Measurements from ENCODE around the gene KRTAP4-16.
"Not testable (repeated sequence)": the region's sequence is repeated elsewhere in the genome, so short reads cannot be mapped to it uniquely, and the experiment has no call there.

KRTAP4-16 gene

GRCh38 chr17:41059276-41060051, 42.5 kb downstream of the KRTAP4-16 start:
- H3K36me3 Mint-ChIP-seq (ENCODE audit: insufficient read depth); ATAC-seq (replicated peaks): not testable (repeated sequence)
- H3K27me3 Mint-ChIP-seq: peaks cover 39 to 58% of the 10 kb centered on the region in 2 donors

GRCh38 chr17:41058741-41059140, 43.3 kb downstream of the KRTAP4-16 start:
- H3K36me3 Mint-ChIP-seq (ENCODE audit: insufficient read depth): no peaks in the 10 kb centered on the region
- no peaks in the 10 kb centered on the region for H3K4me1 Mint-ChIP-seq (ENCODE audit: low read depth in 2 of 2)
- no peak overlapping the region for H3K27ac Mint-ChIP-seq
- DNase-seq (no peak), ATAC-seq (replicated peaks) (no peak)
- H3K4me3 Mint-ChIP-seq: no peak overlapping the region
- H3K27me3 Mint-ChIP-seq: peaks cover 46 to 65% of the 10 kb centered on the region in 2 donors
- H3K9me3 Mint-ChIP-seq: peaks cover 0 to 7% of the 10 kb centered on the region in 2 donors

More at GRCh38 chr17:41059276-41060051, 42.5 kb downstream of the KRTAP4-16 start:
- not testable (repeated sequence) for H3K4me3 Mint-ChIP-seq; H3K4me1 Mint-ChIP-seq (ENCODE audit: low read depth in 2 of 2); H3K27ac Mint-ChIP-seq; DNase-seq; H3K9me3 Mint-ChIP-seq

- peaks cover 56 to 77% of the 10 kb centered on the region in 2 donors for H3K27me3 Mint-ChIP-seq
- DNase-seq (no peak), ATAC-seq (replicated peaks) (no peak)
- no peaks in the 10 kb centered on the region for H3K36me3 Mint-ChIP-seq (ENCODE audit: insufficient read depth)
- H3K4me3 Mint-ChIP-seq: no peak overlapping the region
- H3K27ac Mint-ChIP-seq: no peak overlapping the region
- peaks cover 0 to 7% of the 10 kb centered on the region in 2 donors for H3K9me3 Mint-ChIP-seq
- H3K4me1 Mint-ChIP-seq (ENCODE audit: low read depth in 2 of 2): no peaks in the 10 kb centered on the region
These were observed 44.5 kb downstream of the KRTAP4-16 start for GRCh38 chr17:41057547-41057946.

GRCh38 chr17:41055130-41055529, 46.9 kb downstream of the KRTAP4-16 start, which contains the start of gene KRTAP2-2:
KRTAP2-2 (minus strand) TSS chr17:41055230; CDS start chr17:41055211, 19 bp downstream.
- DNase-seq; H3K36me3 Mint-ChIP-seq (ENCODE audit: insufficient read depth); ATAC-seq (replicated peaks); H3K4me3 Mint-ChIP-seq; H3K9me3 Mint-ChIP-seq; H3K27ac Mint-ChIP-seq; H3K4me1 Mint-ChIP-seq (ENCODE audit: low read depth in 2 of 2): not testable (repeated sequence)
- peaks cover 48 to 79% of the 10 kb centered on the region in 2 donors for H3K27me3 Mint-ChIP-seq

- not testable (repeated sequence) for ATAC-seq (replicated peaks); DNase-seq; H3K4me1 Mint-ChIP-seq (ENCODE audit: low read depth in 2 of 2); H3K4me3 Mint-ChIP-seq; H3K36me3 Mint-ChIP-seq (ENCODE audit: insufficient read depth); H3K27ac Mint-ChIP-seq; H3K9me3 Mint-ChIP-seq
- H3K27me3 Mint-ChIP-seq: peaks cover 50 to 77% of the 10 kb centered on the region in 2 donors
These were observed 47.5 kb downstream of the KRTAP4-16 start for GRCh38 chr17:41054556-41054955.

- no peak for ATAC-seq (replicated peaks)
- Mint-ChIP-seq H3K9me3 (peaks cover 0 to 7% of the 10 kb centered on the region in 2 donors), H3K4me3 (no peak overlapping the region), H3K36me3 (ENCODE audit: insufficient read depth) (no peaks in the 10 kb centered on the region), H3K27me3 (peaks cover 47 to 74% of the 10 kb centered on the region in 2 donors), H3K27ac (no peak overlapping the region), H3K4me1 (ENCODE audit: low read depth in 2 of 2) (no peaks in the 10 kb centered on the region)
- no peak for DNase-seq
These were observed 48.0 kb downstream of the KRTAP4-16 start for GRCh38 chr17:41054025-41054424.

GRCh38 chr17:41052566-41052965, 49.4 kb downstream of the KRTAP4-16 start:
- no peak overlapping the region for H3K27ac Mint-ChIP-seq
- H3K4me1 Mint-ChIP-seq (ENCODE audit: low read depth in 2 of 2): no peaks in the 10 kb centered on the region
- no peaks in the 10 kb centered on the region for H3K36me3 Mint-ChIP-seq (ENCODE audit: insufficient read depth)
- H3K4me3 Mint-ChIP-seq: no peak overlapping the region
- H3K27me3 Mint-ChIP-seq: peaks cover 51 to 74% of the 10 kb centered on the region in 2 donors
- DNase-seq (no peak), ATAC-seq (replicated peaks) (no peak)
- peaks cover 0 to 3% of the 10 kb centered on the region in 2 donors for H3K9me3 Mint-ChIP-seq

All from effector memory CD8-positive, alpha-beta T cell (primary cell).